Central memory CD8-positive, alpha-beta T cell (primary cell): ENCODE measurements around the gene CEP350.

Source experiments
- ATAC-seq: fragments of 150-1000 bp; cut with Tn5 transposase; replicated peaks from 2 replicates; pipeline ENCODE4 v1.10.0; 2022; ENCODE audit warnings: mild to moderate bottlenecking, moderate FRiP score, moderate number of reproducible peaks; ENCODE audit not compliant: poor library complexity, severe bottlenecking; ENCODE audit errors: extremely low read depth
- DNase-seq, 2 donors: peaks; one replicate each; pipeline ENCODE4 v3.0.0; 2021; ENCODE audit warnings: low spot score in 2 of 2
- H3K27ac Mint-ChIP-seq: one replicate; pipeline ENCODE4 v1.8.0; 2022; ENCODE audit warnings: low read depth, mild to moderate bottlenecking, moderate library complexity, mixed read lengths
- H3K27me3 Mint-ChIP-seq: one replicate; pipeline ENCODE4 v1.8.0; 2022; ENCODE audit warnings: mixed read lengths
- H3K36me3 Mint-ChIP-seq: one replicate; pipeline ENCODE4 v1.8.0; 2022; ENCODE audit warnings: mild to moderate bottlenecking, moderate library complexity, mixed read lengths; ENCODE audit not compliant: insufficient read depth
- H3K4me1 Mint-ChIP-seq: one replicate; pipeline ENCODE4 v1.8.0; 2022; ENCODE audit warnings: mixed read lengths
- H3K4me3 Mint-ChIP-seq: one replicate; pipeline ENCODE4 v1.8.0; 2022; ENCODE audit warnings: mild to moderate bottlenecking, moderate library complexity, mixed read lengths
- H3K9me3 Mint-ChIP-seq: one replicate; pipeline ENCODE4 v1.8.0; 2022; ENCODE audit warnings: mixed read lengths

The CEP350 gene

GRCh38 chr1:180026556-180026955 lies 71.9 kb downstream of the CEP350 start:
- DNase-seq (no peak), ATAC-seq (no peak)
- no peaks in the 10 kb centered on the region for H3K4me1 Mint-ChIP-seq
- H3K27ac Mint-ChIP-seq: no peak overlapping the region
- no peak overlapping the region for H3K4me3 Mint-ChIP-seq
- no peaks in the 10 kb centered on the region for H3K27me3 Mint-ChIP-seq
- peaks cover 32% of the 10 kb centered on the region for H3K36me3 Mint-ChIP-seq
- no peaks in the 10 kb centered on the region for H3K9me3 Mint-ChIP-seq

- no peak for DNase-seq
- Mint-ChIP-seq H3K27me3 (no peaks in the 10 kb centered on the region), H3K36me3 (peaks cover 25% of the 10 kb centered on the region), H3K4me1 (no peaks in the 10 kb centered on the region), H3K9me3 (no peaks in the 10 kb centered on the region), H3K27ac (no peak overlapping the region), H3K4me3 (no peak overlapping the region)
- no peak for ATAC-seq
Measured at GRCh38 chr1:180027949-180028445, 73.4 kb downstream of the CEP350 start.

- no peaks in the 10 kb centered on the region for H3K9me3 Mint-ChIP-seq
- H3K4me3 Mint-ChIP-seq: no peak overlapping the region
- no peak for DNase-seq
- ATAC-seq: no peak
- H3K36me3 Mint-ChIP-seq: peaks cover 28% of the 10 kb centered on the region
- H3K4me1 Mint-ChIP-seq: no peaks in the 10 kb centered on the region
- no peaks in the 10 kb centered on the region for H3K27me3 Mint-ChIP-seq
- no peak overlapping the region for H3K27ac Mint-ChIP-seq
Measured at GRCh38 chr1:180028864-180029263, 74.3 kb downstream of the CEP350 start.

- H3K27ac Mint-ChIP-seq: peak overlapping the region; percentile 5
- no peak overlapping the region for H3K4me3 Mint-ChIP-seq
Measured at GRCh38 chr1:180029524-180030135, 75.0 kb downstream of the CEP350 start.

GRCh38 chr1:180031664-180032063 lies 77.1 kb downstream of the CEP350 start:
- no peaks in the 10 kb centered on the region for H3K27me3 Mint-ChIP-seq
- no peaks in the 10 kb centered on the region for H3K9me3 Mint-ChIP-seq
- H3K4me1 Mint-ChIP-seq: no peaks in the 10 kb centered on the region
- ATAC-seq (no peak), DNase-seq (no peak)
- H3K36me3 Mint-ChIP-seq: peaks cover 29% of the 10 kb centered on the region
- no peak overlapping the region for H3K27ac Mint-ChIP-seq
- no peak overlapping the region for H3K4me3 Mint-ChIP-seq

More at GRCh38 chr1:180029524-180030135, 75.0 kb downstream of the CEP350 start:
- Mint-ChIP-seq H3K9me3 (no peaks in the 10 kb centered on the region), H3K36me3 (peaks cover 32% of the 10 kb centered on the region), H3K27me3 (no peaks in the 10 kb centered on the region), H3K4me1 (no peaks in the 10 kb centered on the region)
- ATAC-seq (no peak), DNase-seq (no peak)

GRCh38 chr1:180033390-180033789 lies 78.8 kb downstream of the CEP350 start:
- ATAC-seq (no peak), DNase-seq (no peak)
- Mint-ChIP-seq H3K27ac (no peak overlapping the region), H3K36me3 (peaks cover 40% of the 10 kb centered on the region), H3K9me3 (no peaks in the 10 kb centered on the region), H3K27me3 (no peaks in the 10 kb centered on the region), H3K4me1 (no peaks in the 10 kb centered on the region), H3K4me3 (no peak overlapping the region)

- Mint-ChIP-seq H3K36me3 (peaks cover 54% of the 10 kb centered on the region), H3K9me3 (no peaks in the 10 kb centered on the region), H3K4me3 (no peak overlapping the region), H3K27me3 (no peaks in the 10 kb centered on the region), H3K27ac (no peak overlapping the region), H3K4me1 (no peaks in the 10 kb centered on the region)
- no peak for ATAC-seq
- no peak for DNase-seq
Measured at GRCh38 chr1:180040034-180040433, 85.4 kb downstream of the CEP350 start.

GRCh38 chr1:180041582-180041981 lies 87.0 kb downstream of the CEP350 start:
- Mint-ChIP-seq H3K4me3 (no peak overlapping the region), H3K9me3 (no peaks in the 10 kb centered on the region), H3K27ac (peak overlapping the region; percentile 56), H3K4me1 (no peaks in the 10 kb centered on the region), H3K36me3 (peaks cover 63% of the 10 kb centered on the region), H3K27me3 (no peaks in the 10 kb centered on the region)
- ATAC-seq (no peak), DNase-seq (no peak)

- ATAC-seq (no peak), DNase-seq (no peak)
- H3K4me3 Mint-ChIP-seq: no peak overlapping the region
- H3K27ac Mint-ChIP-seq: peak overlapping the region; percentile 1
- H3K27me3 Mint-ChIP-seq: no peaks in the 10 kb centered on the region
- no peaks in the 10 kb centered on the region for H3K9me3 Mint-ChIP-seq
- H3K4me1 Mint-ChIP-seq: no peaks in the 10 kb centered on the region
- peaks cover 61% of the 10 kb centered on the region for H3K36me3 Mint-ChIP-seq
Measured at GRCh38 chr1:180042988-180043622, 88.5 kb downstream of the CEP350 start.

GRCh38 chr1:180043785-180044184 lies 89.2 kb downstream of the CEP350 start:
- H3K27ac Mint-ChIP-seq: peak overlapping the region; percentile 1
- H3K4me1 Mint-ChIP-seq: no peaks in the 10 kb centered on the region
- no peak overlapping the region for H3K4me3 Mint-ChIP-seq
- no peaks in the 10 kb centered on the region for H3K27me3 Mint-ChIP-seq
- no peaks in the 10 kb centered on the region for H3K9me3 Mint-ChIP-seq
- peaks cover 64% of the 10 kb centered on the region for H3K36me3 Mint-ChIP-seq
- ATAC-seq (no peak), DNase-seq (no peak)

GRCh38 chr1:180046674-180047073 lies 92.1 kb downstream of the CEP350 start:
- DNase-seq (no peak), ATAC-seq (no peak)
- Mint-ChIP-seq H3K9me3 (no peaks in the 10 kb centered on the region), H3K4me1 (no peaks in the 10 kb centered on the region), H3K27ac (no peak overlapping the region), H3K4me3 (no peak overlapping the region), H3K36me3 (peaks cover 66% of the 10 kb centered on the region), H3K27me3 (no peaks in the 10 kb centered on the region)

- ATAC-seq (no peak), DNase-seq (no peak)
- peaks cover 44% of the 10 kb centered on the region for H3K36me3 Mint-ChIP-seq
- H3K4me1 Mint-ChIP-seq: no peaks in the 10 kb centered on the region
- H3K27me3 Mint-ChIP-seq: no peaks in the 10 kb centered on the region
- no peak overlapping the region for H3K4me3 Mint-ChIP-seq
- H3K9me3 Mint-ChIP-seq: no peaks in the 10 kb centered on the region
- no peak overlapping the region for H3K27ac Mint-ChIP-seq
Measured at GRCh38 chr1:180053594-180054567, 99.3 kb downstream of the CEP350 start.
